Activated naive CD4-positive, alpha-beta T cell treated with anti-CD3 and anti-CD28 coated beads, Interleukin-2, amount 50 U/mL, for 24 hours (primary cell): ENCODE measurements around the gene LCE4A.
"Not testable (repeated sequence)": the region's sequence is repeated elsewhere in the genome, so short reads cannot be mapped to it uniquely, and the experiment has no call there.

Experiments
- H3K27ac Mint-ChIP-seq: one replicate; pipeline ENCODE4 v1.8.0; 2021; ENCODE audit warnings: mild to moderate bottlenecking, mixed read lengths
- H3K27me3 Mint-ChIP-seq: one replicate; pipeline ENCODE4 v1.8.0; 2021; ENCODE audit warnings: mixed read lengths
- H3K36me3 Mint-ChIP-seq: one replicate; pipeline ENCODE4 v1.8.0; 2021; ENCODE audit warnings: mixed read lengths
- H3K4me1 Mint-ChIP-seq: one replicate; pipeline ENCODE4 v1.8.0; 2021; ENCODE audit warnings: mixed read lengths
- H3K4me3 Mint-ChIP-seq: one replicate; pipeline ENCODE4 v1.8.0; 2021; ENCODE audit warnings: mild to moderate bottlenecking, mixed read lengths
- H3K9me3 Mint-ChIP-seq: one replicate; pipeline ENCODE4 v1.8.0; 2021; ENCODE audit warnings: mixed read lengths

LCE4A gene, protein sequence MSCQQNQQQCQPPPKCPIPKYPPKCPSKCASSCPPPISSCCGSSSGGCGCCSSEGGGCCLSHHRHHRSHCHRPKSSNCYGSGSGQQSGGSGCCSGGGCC

GRCh38 chr1:152707860-152708259 lies at the start of gene LCE4A:
Gene LCE4A, plus strand, starts transcription at chr1:152708160. Its CDS starts 916 bp downstream, at chr1:152709076.
- H3K4me1 Mint-ChIP-seq, result no peaks in the 10 kb centered on the region
- no peak within 1 kb of the TSS for H3K27ac Mint-ChIP-seq
- H3K4me3 Mint-ChIP-seq, result no peak within 1 kb of the TSS
- H3K36me3 Mint-ChIP-seq, result no peaks in the 10 kb centered on the region
- H3K9me3 Mint-ChIP-seq, result peaks cover 5% of the 10 kb centered on the region
- peaks cover 16% of the 10 kb centered on the region for H3K27me3 Mint-ChIP-seq

DNA sequence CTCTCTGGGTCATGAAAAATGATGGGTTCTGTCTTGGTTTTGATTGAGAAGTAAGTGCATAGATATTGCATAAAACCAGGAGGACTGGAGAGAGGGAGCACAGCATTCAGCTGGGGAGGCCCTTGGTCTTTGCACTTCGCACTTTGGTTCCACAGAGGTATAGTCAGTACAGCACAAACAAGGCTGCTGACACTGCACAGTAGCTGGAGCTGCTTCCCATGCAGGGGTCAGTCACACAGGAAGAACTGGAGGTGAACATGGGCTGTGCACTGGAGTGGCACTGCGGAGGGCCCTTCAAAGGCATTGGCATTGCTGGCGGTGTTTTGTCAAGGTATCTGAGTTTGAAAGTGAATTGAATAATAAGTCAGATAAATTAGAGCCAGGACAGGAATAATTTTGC lies 49.3 kb upstream of the LCE4A start:
- Mint-ChIP-seq H3K9me3 (no peaks in the 10 kb centered on the region), H3K36me3 (no peaks in the 10 kb centered on the region), H3K4me1 (no peaks in the 10 kb centered on the region), H3K27me3 (peaks cover 6% of the 10 kb centered on the region), H3K27ac (no peak overlapping the region), H3K4me3 (no peak overlapping the region)

GRCh38 chr1:152663098-152663497 lies 44.9 kb upstream of the LCE4A start, which contains the start of gene LCE2D:
Gene LCE2D, plus strand, starts transcription at chr1:152663380. Its CDS starts 726 bp downstream, at chr1:152664106.
- H3K4me1 Mint-ChIP-seq, result no peaks in the 10 kb centered on the region
- H3K27me3 Mint-ChIP-seq, result peaks cover 7% of the 10 kb centered on the region

GRCh38 chr1:152666171-152666570 lies 41.8 kb upstream of the LCE4A start:
- not testable (repeated sequence) for H3K4me3 Mint-ChIP-seq

More at GRCh38 chr1:152663098-152663497, 44.9 kb upstream of the LCE4A start, which contains the start of gene LCE2D:
- H3K36me3 Mint-ChIP-seq, result no peaks in the 10 kb centered on the region
- no peak within 1 kb of the TSS for H3K4me3 Mint-ChIP-seq
- H3K27ac Mint-ChIP-seq, result no peak within 1 kb of the TSS
- no peaks in the 10 kb centered on the region for H3K9me3 Mint-ChIP-seq

DNA sequence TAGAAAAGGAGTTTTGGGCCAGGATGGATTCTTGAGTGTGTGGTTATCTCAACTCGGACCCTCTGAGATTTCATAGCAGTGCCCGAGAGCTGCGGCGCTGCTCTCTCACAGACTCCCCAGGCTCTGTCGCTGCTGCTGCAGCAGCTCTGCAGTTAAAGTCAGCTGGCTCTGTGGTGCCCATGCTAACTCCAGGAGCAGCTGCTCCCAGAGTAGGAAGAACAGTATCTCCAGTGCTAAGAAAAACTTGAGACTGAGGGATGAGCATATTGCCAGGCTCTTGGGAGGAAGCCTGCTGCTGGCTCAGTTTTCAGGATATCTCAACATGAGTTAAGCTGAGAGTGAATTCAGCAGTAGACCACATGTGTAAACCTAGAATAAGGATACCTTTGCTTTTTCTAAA lies 40.3 kb upstream of the LCE4A start:
- Mint-ChIP-seq H3K27ac (no peak overlapping the region), H3K9me3 (no peaks in the 10 kb centered on the region), H3K36me3 (no peaks in the 10 kb centered on the region), H3K4me1 (no peaks in the 10 kb centered on the region), H3K27me3 (peaks cover 13% of the 10 kb centered on the region), H3K4me3 (no peak overlapping the region)

More at GRCh38 chr1:152666171-152666570, 41.8 kb upstream of the LCE4A start:
- H3K27me3 Mint-ChIP-seq, result peaks cover 14% of the 10 kb centered on the region
- not testable (repeated sequence) for H3K36me3 Mint-ChIP-seq, H3K27ac Mint-ChIP-seq, H3K4me1 Mint-ChIP-seq, H3K9me3 Mint-ChIP-seq

GRCh38 chr1:152673016-152673415 lies 34.9 kb upstream of the LCE4A start:
- peaks cover 14% of the 10 kb centered on the region for H3K27me3 Mint-ChIP-seq
- H3K4me1 Mint-ChIP-seq, result no peaks in the 10 kb centered on the region
- H3K9me3 Mint-ChIP-seq, result no peaks in the 10 kb centered on the region
- no peak overlapping the region for H3K4me3 Mint-ChIP-seq
- no peak overlapping the region for H3K27ac Mint-ChIP-seq
- H3K36me3 Mint-ChIP-seq, result no peaks in the 10 kb centered on the region

DNA sequence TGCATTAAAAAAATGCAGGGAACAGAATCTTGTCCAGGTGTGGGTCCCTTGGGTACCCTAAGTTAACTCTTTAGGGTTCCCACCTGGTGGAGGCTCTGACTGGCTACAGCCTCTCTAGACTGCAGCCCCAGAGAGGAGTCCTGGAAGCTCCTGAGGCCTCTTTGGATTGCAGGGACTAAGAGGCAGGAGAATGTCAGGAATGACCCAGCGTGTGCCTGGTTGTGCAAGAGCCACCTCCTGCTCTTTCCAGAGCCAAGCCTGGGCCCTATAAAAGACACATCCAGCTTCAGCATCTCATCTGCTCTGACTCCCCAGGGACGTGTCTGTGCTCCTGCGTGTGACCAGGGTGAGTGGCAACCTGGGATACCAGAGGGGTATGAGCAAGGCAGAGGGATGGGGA lies 33.0 kb upstream of the LCE4A start, which contains the start of gene LCE2C:
Gene LCE2C, plus strand, starts transcription at position 297 of the 400 bp plus-strand sequence. CDS start 737 bp downstream, outside the sequence.
- not testable (repeated sequence) for H3K27ac Mint-ChIP-seq, H3K4me1 Mint-ChIP-seq, H3K36me3 Mint-ChIP-seq, H3K9me3 Mint-ChIP-seq, H3K4me3 Mint-ChIP-seq
- peaks cover 16% of the 10 kb centered on the region for H3K27me3 Mint-ChIP-seq

GRCh38 chr1:152679459-152679858 lies 28.5 kb upstream of the LCE4A start:
- no peak overlapping the region for H3K27ac Mint-ChIP-seq
- no peaks in the 10 kb centered on the region for H3K36me3 Mint-ChIP-seq
- H3K27me3 Mint-ChIP-seq, result peaks cover 18% of the 10 kb centered on the region
- no peaks in the 10 kb centered on the region for H3K4me1 Mint-ChIP-seq
- H3K4me3 Mint-ChIP-seq, result no peak overlapping the region
- no peaks in the 10 kb centered on the region for H3K9me3 Mint-ChIP-seq

DNA sequence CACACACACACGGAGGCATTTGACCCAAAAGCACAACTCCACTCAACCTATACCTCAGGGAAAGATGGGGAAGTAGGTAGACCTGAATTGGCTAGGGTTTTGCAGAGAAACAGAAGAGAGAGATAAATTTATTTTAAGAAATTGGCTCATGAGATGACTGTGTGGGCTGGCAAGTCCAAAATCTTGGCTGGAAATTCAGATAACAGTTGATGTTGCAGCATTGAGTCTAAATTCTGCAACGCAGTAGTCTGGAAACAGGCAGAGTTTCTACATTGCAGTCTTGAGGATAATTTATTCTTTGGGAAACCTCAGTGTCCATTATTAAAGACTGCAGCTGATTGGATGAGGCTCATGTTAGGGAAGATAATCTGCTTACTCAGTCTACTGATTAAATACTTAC lies 26.3 kb upstream of the LCE4A start:
- H3K27ac Mint-ChIP-seq, result no peak overlapping the region
- no peak overlapping the region for H3K4me3 Mint-ChIP-seq
- no peaks in the 10 kb centered on the region for H3K4me1 Mint-ChIP-seq
- H3K36me3 Mint-ChIP-seq, result no peaks in the 10 kb centered on the region
- no peaks in the 10 kb centered on the region for H3K9me3 Mint-ChIP-seq
- peaks cover 16% of the 10 kb centered on the region for H3K27me3 Mint-ChIP-seq

DNA sequence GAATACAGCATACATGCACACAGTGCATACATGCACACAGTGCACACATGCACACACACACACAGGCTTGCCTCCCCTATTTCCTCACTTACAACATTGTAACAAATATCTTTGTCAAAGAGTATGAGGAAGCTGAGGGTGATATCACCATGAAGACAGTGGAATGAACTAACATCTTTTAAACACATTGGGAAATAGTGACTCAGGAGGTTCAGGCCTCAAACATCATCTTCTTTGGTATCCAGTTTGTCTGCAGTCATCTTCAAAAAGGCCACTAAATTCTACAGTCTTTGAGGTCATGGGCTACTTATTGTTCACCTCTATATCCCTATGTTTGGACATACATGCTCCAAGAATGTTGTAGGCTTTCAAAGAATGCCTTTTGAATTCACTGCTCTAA lies 24.1 kb upstream of the LCE4A start:
- Mint-ChIP-seq H3K27me3 (peaks cover 19% of the 10 kb centered on the region), H3K4me3 (no peak overlapping the region), H3K4me1 (no peaks in the 10 kb centered on the region), H3K9me3 (no peaks in the 10 kb centered on the region), H3K27ac (no peak overlapping the region), H3K36me3 (no peaks in the 10 kb centered on the region)

DNA sequence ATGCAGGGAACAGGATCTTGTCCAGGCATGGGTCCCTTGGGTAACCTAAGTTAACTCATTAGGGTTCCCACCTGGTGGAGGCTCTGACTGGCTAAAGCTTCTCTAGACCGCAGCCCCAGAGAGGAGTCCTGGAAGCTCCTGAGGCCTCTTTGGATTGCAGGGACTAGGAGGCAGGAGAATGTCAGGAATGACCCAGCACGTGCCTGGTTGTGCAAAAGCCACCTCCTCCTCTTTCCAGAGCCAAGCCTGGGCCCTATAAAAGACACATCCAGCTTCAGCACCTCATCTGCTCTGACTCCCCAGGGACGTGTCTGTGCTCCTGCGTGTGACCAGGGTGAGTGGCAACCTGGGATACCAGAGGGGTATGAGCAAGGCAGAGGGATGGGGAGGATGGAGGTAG lies 22.1 kb upstream of the LCE4A start, which contains the start of gene LCE2B:
Gene LCE2B, plus strand, starts transcription at position 301 of the 400 bp plus-strand sequence. CDS start 721 bp downstream, outside the sequence.
- not testable (repeated sequence) for H3K4me3 Mint-ChIP-seq, H3K36me3 Mint-ChIP-seq, H3K4me1 Mint-ChIP-seq, H3K9me3 Mint-ChIP-seq, H3K27ac Mint-ChIP-seq
- peaks cover 29% of the 10 kb centered on the region for H3K27me3 Mint-ChIP-seq

DNA sequence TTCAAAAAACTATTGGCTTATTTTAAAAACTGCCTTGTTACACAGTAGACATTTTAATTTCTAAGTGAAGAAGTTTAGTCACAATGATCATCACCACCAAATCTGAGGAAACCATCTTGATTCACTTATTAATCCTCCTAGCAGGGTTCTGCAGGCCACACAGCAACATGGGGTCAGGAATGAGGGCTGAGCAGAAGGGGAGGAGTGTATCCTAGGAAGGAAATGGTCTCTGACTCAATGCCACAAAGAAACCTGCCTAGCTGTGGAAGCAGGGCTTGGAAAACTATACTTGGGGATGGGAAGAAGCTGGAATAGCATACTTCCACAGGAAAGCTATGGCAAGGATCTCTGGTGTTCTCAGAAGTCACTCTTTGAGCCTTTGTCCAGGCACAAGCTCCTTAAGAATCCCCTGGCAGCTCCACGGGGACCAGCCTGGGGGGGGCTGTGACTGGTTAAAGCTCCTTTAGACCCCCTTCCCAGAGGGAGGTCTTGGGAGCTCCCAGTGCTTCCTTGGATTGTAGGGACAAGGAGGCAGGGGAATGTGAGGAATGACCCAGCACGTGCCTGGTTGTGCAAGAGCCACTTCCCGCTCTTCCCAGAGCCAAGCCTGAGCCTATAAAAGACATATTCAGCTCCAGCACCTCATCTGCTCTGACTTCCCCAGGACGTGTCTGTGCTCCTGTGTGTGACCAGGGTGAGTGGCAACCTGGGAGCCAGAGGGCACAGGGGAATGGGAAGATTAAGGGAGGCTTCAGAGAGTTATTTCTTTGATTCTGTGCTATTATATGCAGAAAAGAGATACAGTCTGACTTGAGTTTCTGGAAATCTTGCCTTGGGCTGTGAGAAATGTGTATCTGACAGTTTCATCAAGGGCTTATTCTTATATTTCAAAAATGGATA lies 10.0 kb upstream of the LCE4A start, which contains the start of gene LCE2A:
Gene LCE2A, plus strand, starts transcription at position 645 of the 900 bp plus-strand sequence. CDS start 557 bp downstream, outside the sequence.
- no peaks in the 10 kb centered on the region for H3K4me1 Mint-ChIP-seq
- no peaks in the 10 kb centered on the region for H3K9me3 Mint-ChIP-seq
- no peaks in the 10 kb centered on the region for H3K36me3 Mint-ChIP-seq
- H3K27me3 Mint-ChIP-seq, result peaks cover 3% of the 10 kb centered on the region
- no peak within 1 kb of the TSS for H3K27ac Mint-ChIP-seq
- H3K4me3 Mint-ChIP-seq, result no peak within 1 kb of the TSS

DNA sequence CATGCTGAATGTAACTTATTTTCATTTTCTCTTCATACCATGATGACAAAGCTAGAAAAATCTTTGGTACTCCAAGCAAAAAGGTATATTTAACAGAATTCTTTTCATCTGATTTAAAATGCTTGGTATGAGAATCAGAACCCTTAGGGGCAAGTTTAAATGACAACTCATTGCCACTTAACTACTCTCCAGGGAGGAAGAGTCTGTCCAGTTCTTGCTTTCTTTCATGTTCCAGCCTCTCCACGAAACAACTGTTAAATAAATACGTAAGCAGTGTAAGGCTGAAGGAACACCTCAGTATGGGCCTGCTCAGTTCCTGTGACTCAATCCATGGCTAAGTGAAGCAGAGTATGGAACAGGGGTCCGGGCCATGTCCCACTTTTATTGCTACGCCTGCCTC lies 8.2 kb upstream of the LCE4A start:
- Mint-ChIP-seq H3K27me3 (peaks cover 7% of the 10 kb centered on the region), H3K27ac (no peak overlapping the region), H3K36me3 (no peaks in the 10 kb centered on the region), H3K4me1 (no peaks in the 10 kb centered on the region), H3K4me3 (no peak overlapping the region), H3K9me3 (peaks cover 5% of the 10 kb centered on the region)

DNA sequence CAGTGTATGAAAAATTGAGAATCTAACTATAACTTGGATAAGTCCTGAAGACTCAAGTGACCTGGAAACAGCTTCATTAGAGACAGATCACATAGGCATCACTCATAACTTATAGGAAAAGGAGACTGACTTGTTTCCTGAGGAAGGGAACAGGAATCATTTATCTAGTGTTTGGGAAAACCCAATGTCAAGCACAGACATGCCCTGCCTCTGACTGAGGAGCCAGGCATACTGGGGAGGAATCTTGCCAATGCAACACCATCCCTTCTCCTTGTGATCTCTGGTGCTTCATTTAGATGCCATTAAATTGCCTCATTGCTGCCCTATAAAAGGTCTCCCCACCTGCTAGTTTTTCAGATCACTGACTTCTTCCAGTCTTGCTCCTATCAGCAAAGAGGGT lies 10.3 kb downstream of the LCE4A start:
- Mint-ChIP-seq H3K36me3 (peaks cover 1% of the 10 kb centered on the region), H3K27ac (no peak overlapping the region), H3K27me3 (peaks cover 15% of the 10 kb centered on the region), H3K4me3 (no peak overlapping the region), H3K9me3 (peaks cover 5% of the 10 kb centered on the region), H3K4me1 (no peaks in the 10 kb centered on the region)

- Mint-ChIP-seq H3K9me3 (no peaks in the 10 kb centered on the region), H3K4me1 (no peaks in the 10 kb centered on the region), H3K36me3 (no peaks in the 10 kb centered on the region), H3K27me3 (peaks cover 7% of the 10 kb centered on the region), H3K4me3 (no peak overlapping the region), H3K27ac (no peak overlapping the region)
Observed at GRCh38 chr1:152725261-152725660, 17.3 kb downstream of the LCE4A start.

GRCh38 chr1:152728986-152729385 lies 21.0 kb downstream of the LCE4A start:
- no peaks in the 10 kb centered on the region for H3K9me3 Mint-ChIP-seq
- H3K4me1 Mint-ChIP-seq, result no peaks in the 10 kb centered on the region
- no peaks in the 10 kb centered on the region for H3K36me3 Mint-ChIP-seq
- no peak overlapping the region for H3K27ac Mint-ChIP-seq
- H3K27me3 Mint-ChIP-seq, result peaks cover 7% of the 10 kb centered on the region
- no peak overlapping the region for H3K4me3 Mint-ChIP-seq
